GM12872 (cell line): Measurements from ENCODE around the gene CRB1.

Experiments used
- CTCF ChIP-seq: IDR thresholded peaks from 3 replicates; pipeline ENCODE4 v1.5.1; 2011; ENCODE audit warnings: low read depth, mild to moderate bottlenecking, low read length, moderate library complexity; ENCODE audit not compliant: insufficient read depth

Gene CRB1

GRCh38 chr1:197313713-197314112 lies 45.7 kb downstream of the CRB1 start:
- no peak for TF ChIP-seq CTCF

- no peak for TF ChIP-seq CTCF
Measured at GRCh38 chr1:197314682-197315081, 46.6 kb downstream of the CRB1 start.

GRCh38 chr1:197319631-197320030 lies 51.6 kb downstream of the CRB1 start:
- no peak for TF ChIP-seq CTCF

DNA sequence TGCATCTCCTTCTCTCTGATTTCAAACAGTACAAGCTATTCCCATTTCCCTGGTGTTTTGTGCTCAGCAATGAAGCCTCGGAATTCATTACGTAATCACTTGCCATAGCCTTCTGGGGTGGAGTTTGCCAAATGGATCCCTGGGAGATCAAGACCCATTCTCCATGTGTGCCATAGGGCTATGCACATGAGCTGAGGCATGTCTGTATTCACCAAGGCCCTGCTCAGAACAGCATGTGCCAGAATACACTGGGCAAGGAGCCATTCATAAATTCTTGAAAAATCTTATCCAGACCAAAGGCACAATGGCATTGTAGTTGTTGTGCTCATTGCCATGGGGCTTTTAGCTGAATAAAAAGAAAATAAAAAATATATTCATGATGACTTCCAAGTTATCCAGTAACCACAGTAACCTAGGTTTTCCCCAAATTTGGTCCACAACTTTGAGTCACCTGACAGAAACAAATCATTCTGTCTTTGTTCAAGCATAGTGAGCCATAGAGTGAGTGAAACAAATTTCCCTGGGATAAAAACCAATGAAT lies 53.0 kb downstream of the CRB1 start:
- TF ChIP-seq CTCF, result no peak

DNA sequence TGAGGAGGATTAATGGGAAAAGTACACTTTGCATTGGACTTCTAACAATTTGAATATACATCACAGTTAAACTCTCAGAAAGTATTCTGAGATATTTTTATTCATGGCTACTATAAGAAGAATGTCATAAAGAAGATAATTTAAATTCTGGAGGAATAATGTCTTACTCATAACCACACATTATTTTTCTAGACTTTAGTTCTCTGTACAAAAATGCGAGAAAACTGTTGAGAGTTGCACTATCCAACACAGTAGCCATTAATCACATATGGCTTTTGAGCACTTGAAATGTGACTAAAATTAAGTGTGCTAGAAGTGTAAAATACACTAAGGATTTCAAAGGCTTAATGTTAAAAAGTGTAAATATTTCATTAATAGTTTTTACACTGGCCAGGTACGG lies 53.8 kb downstream of the CRB1 start:
- TF ChIP-seq CTCF, result no peak

- peak; percentile 54; the same call in 2 of the 3 replicates for TF ChIP-seq CTCF
Measured at GRCh38 chr1:197327776-197328364, 59.8 kb downstream of the CRB1 start.

GRCh38 chr1:197330213-197330612 lies 62.2 kb downstream of the CRB1 start:
- no peak for TF ChIP-seq CTCF
